ENCODE results near the gene SNX30.

DNA sequence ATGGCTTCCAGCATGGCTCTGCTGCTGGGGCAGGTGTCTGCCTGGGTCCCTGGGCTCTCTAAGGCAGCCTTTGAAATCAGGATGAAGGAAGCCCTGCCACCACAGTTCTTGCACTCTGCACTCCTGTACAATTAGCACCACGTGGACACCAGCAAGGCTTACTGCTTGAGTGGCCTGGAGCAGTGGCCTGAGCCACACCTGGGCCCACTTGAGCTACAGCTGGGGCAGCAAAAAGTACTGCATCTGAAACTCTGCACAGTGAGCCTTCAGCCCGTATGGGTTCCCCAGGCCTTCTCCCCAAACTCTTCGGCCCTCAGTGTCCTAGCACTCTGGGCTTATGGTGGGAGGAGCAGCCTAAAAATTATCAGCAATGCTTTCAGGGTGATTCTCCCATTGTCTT lies 24.6 kb upstream of the SNX30 start:
- TF ChIP-seq, protein P1, sequence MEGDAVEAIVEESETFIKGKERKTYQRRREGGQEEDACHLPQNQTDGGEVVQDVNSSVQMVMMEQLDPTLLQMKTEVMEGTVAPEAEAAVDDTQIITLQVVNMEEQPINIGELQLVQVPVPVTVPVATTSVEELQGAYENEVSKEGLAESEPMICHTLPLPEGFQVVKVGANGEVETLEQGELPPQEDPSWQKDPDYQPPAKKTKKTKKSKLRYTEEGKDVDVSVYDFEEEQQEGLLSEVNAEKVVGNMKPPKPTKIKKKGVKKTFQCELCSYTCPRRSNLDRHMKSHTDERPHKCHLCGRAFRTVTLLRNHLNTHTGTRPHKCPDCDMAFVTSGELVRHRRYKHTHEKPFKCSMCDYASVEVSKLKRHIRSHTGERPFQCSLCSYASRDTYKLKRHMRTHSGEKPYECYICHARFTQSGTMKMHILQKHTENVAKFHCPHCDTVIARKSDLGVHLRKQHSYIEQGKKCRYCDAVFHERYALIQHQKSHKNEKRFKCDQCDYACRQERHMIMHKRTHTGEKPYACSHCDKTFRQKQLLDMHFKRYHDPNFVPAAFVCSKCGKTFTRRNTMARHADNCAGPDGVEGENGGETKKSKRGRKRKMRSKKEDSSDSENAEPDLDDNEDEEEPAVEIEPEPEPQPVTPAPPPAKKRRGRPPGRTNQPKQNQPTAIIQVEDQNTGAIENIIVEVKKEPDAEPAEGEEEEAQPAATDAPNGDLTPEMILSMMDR (IDR thresholded peaks at IDR 0.05), result no peak
- TF ChIP-seq REST (IDR thresholded peaks at IDR 0.05; ENCODE audit: low read depth, low read length) (no peak), JUND (IDR thresholded peaks at IDR 0.05) (no peak), TCF12 (IDR thresholded peaks at IDR 0.05) (no peak), POLR2AphosphoS5 (IDR thresholded peaks at IDR 0.05; ENCODE audit: low read depth, low read length) (no peak), EP300 (IDR thresholded peaks at IDR 0.05; ENCODE audit: borderline replicate concordance in 1 of 2, low read depth in 1 of 2, low read length in 1 of 2) (no peak), EZH2phosphoT487 (IDR thresholded peaks at IDR 0.05; ENCODE audit: borderline replicate concordance, low read depth) (no peak), TEAD4 (IDR thresholded peaks at IDR 0.05; ENCODE audit: borderline replicate concordance, insufficient read depth) (no peak)
- TF ChIP-seq, protein P2, sequence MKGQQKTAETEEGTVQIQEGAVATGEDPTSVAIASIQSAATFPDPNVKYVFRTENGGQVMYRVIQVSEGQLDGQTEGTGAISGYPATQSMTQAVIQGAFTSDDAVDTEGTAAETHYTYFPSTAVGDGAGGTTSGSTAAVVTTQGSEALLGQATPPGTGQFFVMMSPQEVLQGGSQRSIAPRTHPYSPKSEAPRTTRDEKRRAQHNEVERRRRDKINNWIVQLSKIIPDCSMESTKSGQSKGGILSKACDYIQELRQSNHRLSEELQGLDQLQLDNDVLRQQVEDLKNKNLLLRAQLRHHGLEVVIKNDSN (IDR thresholded peaks at IDR 0.05; ENCODE audit: borderline replicate concordance, low read depth), result no peak
- TF ChIP-seq, protein P3, sequence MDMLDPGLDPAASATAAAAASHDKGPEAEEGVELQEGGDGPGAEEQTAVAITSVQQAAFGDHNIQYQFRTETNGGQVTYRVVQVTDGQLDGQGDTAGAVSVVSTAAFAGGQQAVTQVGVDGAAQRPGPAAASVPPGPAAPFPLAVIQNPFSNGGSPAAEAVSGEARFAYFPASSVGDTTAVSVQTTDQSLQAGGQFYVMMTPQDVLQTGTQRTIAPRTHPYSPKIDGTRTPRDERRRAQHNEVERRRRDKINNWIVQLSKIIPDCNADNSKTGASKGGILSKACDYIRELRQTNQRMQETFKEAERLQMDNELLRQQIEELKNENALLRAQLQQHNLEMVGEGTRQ (IDR thresholded peaks at IDR 0.05; ENCODE audit: borderline replicate concordance, low read depth, low read length), result no peak

Data from SK-N-SH (cell line).